22Rv1 (cell line): ENCODE data around the gene GOLGA3.

Source experiments
- H3K27ac ChIP-seq: fragments of 450-650 bp; 2 replicates; pipeline ENCODE4 v1.5.1; 2017
- ZFX ChIP-seq: fragments of 450-650 bp; IDR thresholded peaks from 2 replicates; pipeline ENCODE4 v1.6.1; 2017; ENCODE audit warnings: antibody characterized with exemption, borderline replicate concordance
- TF ChIP-seq, protein P1 (sequence below): fragments of 450-650 bp; IDR thresholded peaks from 2 replicates; pipeline ENCODE4 v1.5.1; 2017; ENCODE audit warnings: mild to moderate bottlenecking

The GOLGA3 gene

DNA sequence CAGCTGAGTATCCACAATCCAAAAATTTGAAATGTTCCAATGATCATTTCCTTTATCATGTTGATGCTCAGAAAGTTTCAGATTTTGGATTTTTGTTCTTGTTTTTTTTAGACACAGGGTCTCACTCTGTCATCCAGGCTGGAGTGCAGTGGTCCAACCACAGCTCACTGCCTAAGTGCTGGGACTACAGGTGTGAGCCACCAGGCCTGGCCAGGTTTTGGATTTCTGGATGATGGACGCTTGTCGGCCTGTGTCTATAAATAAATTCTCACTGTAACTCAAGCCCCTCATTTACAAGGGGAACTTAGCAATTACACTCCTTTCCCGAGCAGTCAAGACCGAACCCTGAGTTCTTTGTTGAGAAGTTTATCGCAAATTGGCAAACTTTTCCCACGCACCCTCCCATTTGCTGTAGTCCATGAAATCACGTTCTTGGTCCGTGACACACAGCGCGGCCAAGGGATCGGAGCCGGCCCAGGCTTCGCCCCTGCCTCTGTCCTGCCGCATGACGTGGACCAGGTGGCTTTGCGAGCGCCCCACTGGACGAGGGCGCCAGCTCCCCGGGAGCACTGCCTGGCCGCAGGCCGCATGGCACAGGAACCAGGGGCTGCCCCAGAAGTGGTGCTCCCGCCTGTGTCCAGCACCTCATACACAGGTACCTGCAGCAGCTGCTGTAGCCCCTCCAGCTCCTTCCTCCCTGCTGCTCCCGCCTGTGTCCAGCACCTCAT, 53.0 kb downstream of the GOLGA3 start:
- TF ChIP-seq, protein P1, sequence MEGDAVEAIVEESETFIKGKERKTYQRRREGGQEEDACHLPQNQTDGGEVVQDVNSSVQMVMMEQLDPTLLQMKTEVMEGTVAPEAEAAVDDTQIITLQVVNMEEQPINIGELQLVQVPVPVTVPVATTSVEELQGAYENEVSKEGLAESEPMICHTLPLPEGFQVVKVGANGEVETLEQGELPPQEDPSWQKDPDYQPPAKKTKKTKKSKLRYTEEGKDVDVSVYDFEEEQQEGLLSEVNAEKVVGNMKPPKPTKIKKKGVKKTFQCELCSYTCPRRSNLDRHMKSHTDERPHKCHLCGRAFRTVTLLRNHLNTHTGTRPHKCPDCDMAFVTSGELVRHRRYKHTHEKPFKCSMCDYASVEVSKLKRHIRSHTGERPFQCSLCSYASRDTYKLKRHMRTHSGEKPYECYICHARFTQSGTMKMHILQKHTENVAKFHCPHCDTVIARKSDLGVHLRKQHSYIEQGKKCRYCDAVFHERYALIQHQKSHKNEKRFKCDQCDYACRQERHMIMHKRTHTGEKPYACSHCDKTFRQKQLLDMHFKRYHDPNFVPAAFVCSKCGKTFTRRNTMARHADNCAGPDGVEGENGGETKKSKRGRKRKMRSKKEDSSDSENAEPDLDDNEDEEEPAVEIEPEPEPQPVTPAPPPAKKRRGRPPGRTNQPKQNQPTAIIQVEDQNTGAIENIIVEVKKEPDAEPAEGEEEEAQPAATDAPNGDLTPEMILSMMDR: no peak
- no peak for TF ChIP-seq ZFX
- no peak overlapping the region for H3K27ac ChIP-seq

GRCh38 chr12:132774646-132775275, 53.9 kb downstream of the GOLGA3 start:
- no peak for TF ChIP-seq ZFX
- TF ChIP-seq, protein P1: no peak
- H3K27ac ChIP-seq: no peak overlapping the region

GRCh38 chr12:132774159-132774558, 54.5 kb downstream of the GOLGA3 start:
- no peak overlapping the region for H3K27ac ChIP-seq
- no peak for TF ChIP-seq ZFX
- TF ChIP-seq, protein P1: no peak

DNA sequence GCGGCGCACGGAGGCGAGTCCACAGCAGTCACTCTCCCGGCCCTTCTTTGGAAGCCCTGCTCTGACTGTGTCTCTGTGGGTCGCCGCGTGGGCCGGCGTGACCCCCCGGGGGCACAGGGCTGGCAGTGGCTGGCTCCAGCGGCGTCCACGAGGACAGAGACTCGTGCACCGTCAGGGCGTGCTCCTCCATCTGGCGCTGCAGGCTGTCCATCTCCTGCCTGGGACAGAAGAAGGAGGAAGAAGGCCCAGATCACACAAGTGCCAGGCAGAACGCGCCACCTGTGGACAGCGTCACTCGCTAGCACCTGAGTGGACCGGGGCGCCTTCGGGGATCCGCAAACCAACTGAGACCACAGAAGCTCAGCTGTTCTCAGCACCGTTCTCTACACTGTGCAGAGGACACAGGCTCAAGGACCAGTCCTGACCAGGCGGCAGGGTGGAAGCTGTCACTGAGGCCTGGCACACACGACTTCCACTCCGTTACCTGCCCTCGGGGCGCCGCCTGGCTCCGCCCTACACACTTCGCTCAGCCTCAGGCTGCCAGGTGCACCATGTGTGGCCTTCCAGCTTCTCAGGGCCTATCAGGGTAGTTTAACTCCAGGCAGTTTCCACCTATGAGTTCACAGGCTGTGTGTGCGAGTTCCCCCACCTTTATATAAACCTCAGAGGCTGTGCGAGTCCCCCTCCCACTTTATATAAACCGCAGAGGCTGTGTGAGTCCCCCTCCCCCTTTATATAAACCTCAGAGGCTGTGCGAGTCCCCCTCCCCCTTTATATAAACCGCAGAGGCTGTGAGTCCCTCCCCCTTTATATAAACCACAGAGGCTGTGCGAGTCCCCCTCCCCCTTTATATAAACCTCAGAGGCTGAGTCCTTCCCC, 55.4 kb downstream of the GOLGA3 start:
- H3K27ac ChIP-seq: no peak overlapping the region
- no peak for TF ChIP-seq ZFX

GRCh38 chr12:132772606-132773005, 56.1 kb downstream of the GOLGA3 start:
- no peak for TF ChIP-seq ZFX
- TF ChIP-seq, protein P1: no peak
- no peak overlapping the region for H3K27ac ChIP-seq

GRCh38 chr12:132771126-132771838, 57.4 kb downstream of the GOLGA3 start:
- H3K27ac ChIP-seq: no peak overlapping the region
- TF ChIP-seq ZFX: no peak
- TF ChIP-seq, protein P1: no peak
